Activated B cell treated with CpG ODN at 0.5 μM for 24 hours (primary cell): Measurements from ENCODE around the gene RPS6KA2. TPM values are rescaled to one million over a fixed set of nuclear protein-coding genes. Genes with fewer than 3 reads are reported as not detected.

ENCODE experiments used
- ATAC-seq: fragments of 200-7000 bp; cut with Tn5 transposase; one replicate; pipeline ENCODE4 v1.10.0; 2021; ENCODE audit warnings: low read depth, mild to moderate bottlenecking, moderate library complexity
- CTCF ChIA-PET: fragments of 350-600 bp; sonication (Branson Sonifier 250); formaldehyde crosslinking; loops from one replicate; lab custom pipeline; 2021; ENCODE audit warnings: antibody characterized with exemption; lab: Charles Lee
- POLR2A ChIA-PET: fragments of 350-600 bp; sonication (Branson Sonifier 250); formaldehyde crosslinking; loops from one replicate; lab custom pipeline; 2021; ENCODE audit warnings: antibody characterized with exemption; lab: Charles Lee
- DNase-seq: peaks from one replicate; pipeline ENCODE4 v3.0.0; 2022
- H3K27ac Mint-ChIP-seq: one replicate; pipeline ENCODE4 v1.8.0; 2020; ENCODE audit warnings: mixed read lengths
- H3K27me3 Mint-ChIP-seq: one replicate; pipeline ENCODE4 v1.8.0; 2021; ENCODE audit warnings: mixed read lengths
- H3K36me3 Mint-ChIP-seq: one replicate; pipeline ENCODE4 v1.8.0; 2021; ENCODE audit warnings: low read depth, mixed read lengths
- H3K4me1 Mint-ChIP-seq: one replicate; pipeline ENCODE4 v1.8.0; 2021; ENCODE audit warnings: mixed read lengths
- H3K4me3 Mint-ChIP-seq: one replicate; pipeline ENCODE4 v1.8.0; 2020; ENCODE audit warnings: mild to moderate bottlenecking, mixed read lengths
- H3K9me3 Mint-ChIP-seq: one replicate; pipeline ENCODE4 v1.8.0; 2020; ENCODE audit warnings: mixed read lengths
- intact Hi-C: fragments of 100-400 bp; cut with micrococcal nuclease; formaldehyde crosslinking; loops from one replicate; pipeline ENCODE4 v1.15.1; 2024
- total RNA-seq: library from RNA; stranded (reverse); gene quantifications from 2 replicates; pipeline ENCODE4 v1.2.3, GENCODE V29; 2022
- TF ChIP-seq, protein P1 (sequence below): fragments of 200-600 bp; IDR thresholded peaks from one replicate; pipeline ENCODE4 v1.8.0; 2022; ENCODE audit warnings: antibody characterized with exemption, mild to moderate bottlenecking

RPS6KA2 gene
- total RNA-seq, 1 donor from 2014 or later = 14.4 TPM

DNA sequence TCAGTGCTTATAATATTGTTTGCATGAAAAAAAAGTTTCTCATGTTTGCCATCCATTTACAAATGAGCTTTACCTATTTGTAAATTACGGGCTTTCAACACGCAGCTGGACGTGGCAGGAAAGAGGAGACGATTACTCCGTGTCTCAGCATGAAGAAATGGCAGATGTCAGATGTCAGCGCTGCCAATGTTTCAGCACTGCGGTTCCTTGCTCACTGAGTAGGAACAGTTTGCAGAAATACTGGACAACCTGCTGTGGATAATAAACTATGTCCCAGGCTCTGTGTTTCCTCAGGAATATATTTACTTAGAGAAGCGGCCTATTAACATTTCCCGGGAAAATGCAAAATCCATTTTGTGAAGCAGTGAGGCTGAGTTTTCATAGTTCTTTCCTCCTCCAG lies 63.2 kb downstream of the RPS6KA2 start:
- Mint-ChIP-seq H3K4me3 (no peak overlapping the region), H3K9me3 (peaks cover 10% of the 10 kb centered on the region), H3K36me3 (peaks cover 3% of the 10 kb centered on the region), H3K27ac (no peak overlapping the region), H3K4me1 (no peaks in the 10 kb centered on the region), H3K27me3 (no peaks in the 10 kb centered on the region)
- DNase-seq = no peak
- CTCF ChIA-PET = no interaction called here
- TF ChIP-seq, protein P1, sequence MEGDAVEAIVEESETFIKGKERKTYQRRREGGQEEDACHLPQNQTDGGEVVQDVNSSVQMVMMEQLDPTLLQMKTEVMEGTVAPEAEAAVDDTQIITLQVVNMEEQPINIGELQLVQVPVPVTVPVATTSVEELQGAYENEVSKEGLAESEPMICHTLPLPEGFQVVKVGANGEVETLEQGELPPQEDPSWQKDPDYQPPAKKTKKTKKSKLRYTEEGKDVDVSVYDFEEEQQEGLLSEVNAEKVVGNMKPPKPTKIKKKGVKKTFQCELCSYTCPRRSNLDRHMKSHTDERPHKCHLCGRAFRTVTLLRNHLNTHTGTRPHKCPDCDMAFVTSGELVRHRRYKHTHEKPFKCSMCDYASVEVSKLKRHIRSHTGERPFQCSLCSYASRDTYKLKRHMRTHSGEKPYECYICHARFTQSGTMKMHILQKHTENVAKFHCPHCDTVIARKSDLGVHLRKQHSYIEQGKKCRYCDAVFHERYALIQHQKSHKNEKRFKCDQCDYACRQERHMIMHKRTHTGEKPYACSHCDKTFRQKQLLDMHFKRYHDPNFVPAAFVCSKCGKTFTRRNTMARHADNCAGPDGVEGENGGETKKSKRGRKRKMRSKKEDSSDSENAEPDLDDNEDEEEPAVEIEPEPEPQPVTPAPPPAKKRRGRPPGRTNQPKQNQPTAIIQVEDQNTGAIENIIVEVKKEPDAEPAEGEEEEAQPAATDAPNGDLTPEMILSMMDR = no peak
- intact Hi-C loops = no loop called here
- POLR2A ChIA-PET = no interaction called here
- no peak for ATAC-seq

DNA sequence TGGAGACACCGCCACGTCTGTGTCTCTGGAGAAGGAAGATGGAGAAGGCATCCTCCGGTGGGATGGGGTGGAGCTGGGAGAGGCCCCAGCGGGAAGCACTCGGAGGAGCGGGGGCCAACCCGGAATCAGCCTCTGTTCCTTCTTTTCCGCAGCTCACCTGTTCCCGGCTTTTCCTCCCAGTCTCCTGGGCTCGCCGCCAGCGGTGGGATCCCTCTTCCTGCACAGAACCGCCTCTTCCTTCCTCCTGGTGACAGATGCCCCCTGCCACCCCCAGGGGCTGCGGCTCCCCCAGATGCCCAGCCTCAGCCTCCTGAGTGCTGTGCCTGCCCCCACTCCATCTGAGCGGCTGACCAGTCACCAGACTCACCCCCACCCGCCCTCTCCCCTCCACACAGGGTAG lies 63.9 kb downstream of the RPS6KA2 start:
- DNase-seq (no peak), ATAC-seq (no peak)
- TF ChIP-seq, protein P1 = no peak
- Mint-ChIP-seq H3K9me3 (peaks cover 11% of the 10 kb centered on the region), H3K4me3 (no peak overlapping the region), H3K4me1 (no peaks in the 10 kb centered on the region), H3K27me3 (no peaks in the 10 kb centered on the region), H3K36me3 (peaks cover 3% of the 10 kb centered on the region), H3K27ac (no peak overlapping the region)
- CTCF ChIA-PET = no interaction called here
- POLR2A ChIA-PET = no interaction called here
- intact Hi-C loops = no loop called here

DNA sequence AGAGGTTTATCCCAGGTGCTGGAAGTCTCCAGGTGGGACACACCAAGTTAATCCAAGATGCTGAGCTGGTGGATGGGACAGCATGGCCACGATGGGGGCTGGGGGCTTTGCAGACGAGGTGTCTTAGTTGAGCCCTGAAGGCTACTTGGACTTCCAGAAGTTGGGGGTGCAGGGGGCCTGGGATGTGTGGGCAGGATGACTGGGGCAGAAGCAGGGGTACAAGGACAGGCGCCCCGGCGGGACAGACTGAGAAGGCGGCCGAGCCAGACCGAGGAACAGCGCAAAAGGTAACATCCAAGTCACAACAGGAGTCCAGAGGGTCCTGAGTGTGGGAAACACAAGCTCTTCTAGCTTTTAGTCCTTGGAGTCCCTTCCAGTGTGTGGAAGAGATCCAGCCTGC lies 64.3 kb downstream of the RPS6KA2 start:
- CTCF ChIA-PET = no interaction called here
- Mint-ChIP-seq H3K27me3 (no peaks in the 10 kb centered on the region), H3K36me3 (peaks cover 3% of the 10 kb centered on the region), H3K4me3 (no peak overlapping the region), H3K9me3 (peaks cover 11% of the 10 kb centered on the region), H3K4me1 (no peaks in the 10 kb centered on the region), H3K27ac (no peak overlapping the region)
- ATAC-seq (no peak), DNase-seq (no peak)
- POLR2A ChIA-PET = no interaction called here
- TF ChIP-seq, protein P1 = no peak
- intact Hi-C loops = no loop called here

DNA sequence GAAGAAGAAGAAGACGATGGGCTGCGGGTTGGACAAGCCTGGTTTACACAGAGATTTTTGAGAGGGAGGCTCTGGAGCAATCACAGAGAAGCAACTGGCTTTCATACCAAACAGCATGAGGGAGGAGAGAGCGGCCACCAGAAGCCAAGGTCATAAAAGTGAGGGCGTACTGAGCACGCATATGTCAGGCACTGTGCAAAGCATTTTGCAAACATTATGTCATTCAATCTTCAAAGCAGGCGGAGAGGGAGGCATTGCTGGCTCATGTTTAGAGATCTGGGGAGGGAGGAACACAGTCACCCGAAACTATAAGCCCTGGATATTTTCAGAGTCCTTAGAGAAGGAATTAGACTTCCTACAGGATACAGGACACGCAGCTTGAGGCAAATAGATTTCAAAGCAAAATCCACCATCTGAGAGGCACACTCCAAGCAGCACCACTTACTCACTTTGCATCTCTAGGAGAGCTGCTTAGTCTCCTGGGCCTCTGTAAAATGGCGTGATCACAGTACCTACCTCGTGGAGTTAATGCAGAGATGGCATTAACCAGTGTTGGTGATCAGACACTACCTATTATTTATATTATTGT lies 65.2 kb downstream of the RPS6KA2 start:
- TF ChIP-seq, protein P1 = no peak
- intact Hi-C loops = no loop called here
- DNase-seq = no peak
- POLR2A ChIA-PET = no interaction called here
- Mint-ChIP-seq H3K4me3 (no peak overlapping the region), H3K27me3 (no peaks in the 10 kb centered on the region), H3K27ac (no peak overlapping the region), H3K36me3 (peaks cover 3% of the 10 kb centered on the region), H3K4me1 (peaks cover 3% of the 10 kb centered on the region), H3K9me3 (peaks cover 11% of the 10 kb centered on the region)
- ATAC-seq = no peak
- CTCF ChIA-PET = no interaction called here

DNA sequence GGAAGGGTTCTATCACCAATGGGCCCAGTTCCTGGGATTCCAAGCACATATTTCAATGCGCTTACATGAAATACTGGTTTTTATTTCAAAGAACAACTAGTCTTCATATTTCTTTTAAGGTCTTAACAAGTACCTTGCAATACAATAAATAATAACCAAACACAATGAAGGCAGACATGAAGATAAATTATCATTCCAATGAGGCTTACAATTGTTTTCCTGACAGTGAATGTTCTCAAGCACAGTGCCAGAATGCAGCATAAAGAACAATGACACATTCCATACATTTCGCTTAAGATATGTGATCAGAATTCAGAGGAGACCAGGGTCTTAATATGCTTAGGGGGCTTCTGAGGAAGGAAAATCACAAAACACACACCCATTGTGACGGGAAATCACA lies 66.8 kb downstream of the RPS6KA2 start:
- Mint-ChIP-seq H3K27ac (no peak overlapping the region), H3K4me3 (no peak overlapping the region), H3K9me3 (peaks cover 11% of the 10 kb centered on the region), H3K27me3 (peaks cover 8% of the 10 kb centered on the region), H3K36me3 (peaks cover 3% of the 10 kb centered on the region), H3K4me1 (peaks cover 3% of the 10 kb centered on the region)
- ChIA-PET POLR2A (no interaction called here), CTCF (no interaction called here)
- TF ChIP-seq, protein P1 = no peak
- ATAC-seq (no peak), DNase-seq (no peak)
- intact Hi-C loops = no loop called here
